Fibroblast of pulmonary artery (primary cell): ENCODE data around the gene RAPGEF3.

Experiments used
- DNase-seq: peaks from one replicate; pipeline ENCODE4 v3.0.0-alpha.2; 2010; ENCODE audit warnings: low read depth
- H3K4me3 ChIP-seq: replicated peaks from 2 replicates; pipeline ENCODE4 v1.5.1; 2011; ENCODE audit warnings: low read depth, mild to moderate bottlenecking, control low read depth, low read length, moderate library complexity
- CTCF ChIP-seq: IDR thresholded peaks from 2 replicates; pipeline ENCODE4 v1.5.1; 2011; ENCODE audit warnings: mild to moderate bottlenecking, control low read depth, low read length, inconsistent platforms; ENCODE audit errors: missing control alignments

Gene RAPGEF3

GRCh38 chr12:47776471-47777143 is 17.9 kb upstream of the RAPGEF3 start:
- H3K4me3 ChIP-seq, result no peak overlapping the region
- peak; percentile 64 for DNase-seq
- no peak for TF ChIP-seq CTCF

GRCh38 chr12:47775100-47775911 is 16.6 kb upstream of the RAPGEF3 start:
- TF ChIP-seq CTCF, result no peak
- no peak overlapping the region for H3K4me3 ChIP-seq
- peak; percentile 37 for DNase-seq

- TF ChIP-seq CTCF, result no peak
- DNase-seq, result no peak
Measured at GRCh38 chr12:47774663-47775062, 16.0 kb upstream of the RAPGEF3 start.

GRCh38 chr12:47773858-47774580 is 15.3 kb upstream of the RAPGEF3 start:
- no peak for DNase-seq
- TF ChIP-seq CTCF, result no peak
- peak overlapping the region; percentile 56 for H3K4me3 ChIP-seq

More at GRCh38 chr12:47774663-47775062, 16.0 kb upstream of the RAPGEF3 start:
- no peak overlapping the region for H3K4me3 ChIP-seq

- peak; percentile 55 for DNase-seq
- H3K4me3 ChIP-seq, result peak within 1 kb of the TSS; percentile 56
- TF ChIP-seq CTCF, result peak; percentile 18
Measured at GRCh38 chr12:47773062-47773857, 14.6 kb upstream of the RAPGEF3 start, which contains the start of gene SLC48A1. Gene SLC48A1, plus strand, starts transcription at chr12:47773238. Its CDS starts 67 bp downstream, at chr12:47773305.

- no peak for DNase-seq
- no peak for TF ChIP-seq CTCF
- H3K4me3 ChIP-seq, result peak overlapping the region; percentile 56
Measured at GRCh38 chr12:47772738-47773061, 14.0 kb upstream of the RAPGEF3 start.
